Progenitor cell of endocrine pancreas (in vitro differentiated cells): ENCODE measurements around the gene GP5. TPM values are rescaled to one million over a fixed set of nuclear protein-coding genes. Genes with fewer than 3 reads are reported as not detected.

Experiments
- DNase-seq: peaks from one replicate; pipeline ENCODE4 v3.0.0; 2021; ENCODE audit warnings: low spot score; ENCODE audit not compliant: unreplicated experiment
- H3K27ac Mint-ChIP-seq: 2 replicates; pipeline ENCODE4 v1.8.0; 2021; ENCODE audit warnings: mild to moderate bottlenecking, moderate library complexity, mixed read lengths
- H3K27me3 Mint-ChIP-seq: 2 replicates; pipeline ENCODE4 v1.8.0; 2021; ENCODE audit warnings: mixed read lengths
- H3K36me3 Mint-ChIP-seq: 2 replicates; pipeline ENCODE4 v1.8.0; 2022; ENCODE audit warnings: mixed read lengths; ENCODE audit not compliant: insufficient read depth
- H3K4me1 Mint-ChIP-seq: 2 replicates; pipeline ENCODE4 v1.8.0; 2021; ENCODE audit warnings: low read depth, mixed read lengths
- H3K4me3 Mint-ChIP-seq: 2 replicates; pipeline ENCODE4 v1.8.0; 2021; ENCODE audit warnings: low read depth, mild to moderate bottlenecking, moderate library complexity, mixed read lengths
- H3K9me3 Mint-ChIP-seq: 2 replicates; pipeline ENCODE4 v1.8.0; 2021; ENCODE audit warnings: low read depth, mixed read lengths
- CTCF ChIP-seq: fragments of 200-600 bp; sonication (generic); IDR thresholded peaks from one replicate; pipeline ENCODE4 v1.5.0; 2021; ENCODE audit warnings: antibody characterized with exemption, mild to moderate bottlenecking; ENCODE audit not compliant: unreplicated experiment
- total RNA-seq: library from RNA; stranded (reverse); gene quantifications from 2 replicates; pipeline ENCODE4 v1.2.1, GENCODE V29; 2021

The GP5 gene
- total RNA-seq, 1 donor from 2014 or later: 0.24 TPM

- Mint-ChIP-seq H3K27me3 (no peaks in the 10 kb centered on the region), H3K4me1 (no peaks in the 10 kb centered on the region), H3K36me3 (peaks cover 9% of the 10 kb centered on the region), H3K4me3 (no peak overlapping the region), H3K9me3 (no peaks in the 10 kb centered on the region), H3K27ac (no peak overlapping the region)
- no peak for DNase-seq
- TF ChIP-seq CTCF: no peak
Measured at GRCh38 chr3:194401346-194401745, 2.3 kb upstream of the GP5 start.

- no peak overlapping the region for H3K4me3 Mint-ChIP-seq
- TF ChIP-seq CTCF: no peak
- H3K4me1 Mint-ChIP-seq: peaks cover 6% of the 10 kb centered on the region
- no peak overlapping the region for H3K27ac Mint-ChIP-seq
- peaks cover 7% of the 10 kb centered on the region for H3K36me3 Mint-ChIP-seq
- no peaks in the 10 kb centered on the region for H3K27me3 Mint-ChIP-seq
- no peak for DNase-seq
- H3K9me3 Mint-ChIP-seq: no peaks in the 10 kb centered on the region
Measured at GRCh38 chr3:194399874-194400411, 877 bp upstream of the GP5 start.

- H3K27me3 Mint-ChIP-seq: no peaks in the 10 kb centered on the region
- TF ChIP-seq CTCF: no peak
- DNase-seq: no peak
- no peak overlapping the region for H3K27ac Mint-ChIP-seq
- peaks cover 1% of the 10 kb centered on the region for H3K36me3 Mint-ChIP-seq
- H3K4me3 Mint-ChIP-seq: no peak overlapping the region
- H3K4me1 Mint-ChIP-seq: peaks cover 6% of the 10 kb centered on the region
- H3K9me3 Mint-ChIP-seq: no peaks in the 10 kb centered on the region
Measured at GRCh38 chr3:194397757-194398312, 1.2 kb downstream of the GP5 start.

GRCh38 chr3:194396859-194397756 is 2.0 kb downstream of the GP5 start:
- Mint-ChIP-seq H3K4me1 (peaks cover 6% of the 10 kb centered on the region), H3K4me3 (no peak overlapping the region), H3K9me3 (no peaks in the 10 kb centered on the region), H3K36me3 (peaks cover 1% of the 10 kb centered on the region), H3K27ac (no peak overlapping the region), H3K27me3 (no peaks in the 10 kb centered on the region)
- no peak for DNase-seq
- no peak for TF ChIP-seq CTCF

- TF ChIP-seq CTCF: no peak
- Mint-ChIP-seq H3K4me1 (peaks cover 6% of the 10 kb centered on the region), H3K36me3 (peaks cover 1% of the 10 kb centered on the region), H3K9me3 (no peaks in the 10 kb centered on the region), H3K27ac (no peak overlapping the region), H3K4me3 (no peak overlapping the region), H3K27me3 (no peaks in the 10 kb centered on the region)
- no peak for DNase-seq
Measured at GRCh38 chr3:194396539-194396858, 2.6 kb downstream of the GP5 start.
